GM21723 (cell line): ENCODE results near the gene OR7D4.
"Not testable (repeated sequence)": the region's sequence is repeated elsewhere in the genome, so short reads cannot be mapped to it uniquely, and the experiment has no call there.

ENCODE experiments used
- ATAC-seq: cut with Tn5 transposase; IDR thresholded peaks from one replicate; pipeline ENCODE4 v1.9.1; 2021; ENCODE audit warnings: mild to moderate bottlenecking, moderate library complexity; ENCODE audit not compliant: unreplicated experiment

Gene OR7D4

DNA sequence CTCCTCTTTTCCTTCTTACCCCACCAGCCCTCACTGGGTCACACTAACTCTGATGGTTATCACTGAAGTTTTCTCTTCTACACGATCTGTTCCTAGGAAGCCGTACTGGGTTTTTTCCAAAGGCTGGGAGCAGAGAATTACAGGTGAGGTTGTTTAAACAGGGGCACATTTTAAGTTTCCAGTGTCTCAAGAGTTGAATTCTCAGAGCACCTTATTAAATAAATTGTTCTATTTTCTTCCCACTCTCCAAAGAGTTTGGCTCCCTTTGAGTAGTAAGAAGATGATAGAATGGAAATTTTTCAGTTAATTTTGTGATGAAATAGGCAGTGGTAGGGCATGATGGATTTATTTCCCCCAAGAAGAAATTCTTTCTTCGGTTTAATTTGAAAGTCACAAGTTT, at the start of gene OR7D4:
OR7D4 (minus strand) TSS at position 101 of the 400 bp plus-strand sequence. CDS start 4,752 bp downstream, outside the sequence.
- ATAC-seq = no peak

DNA sequence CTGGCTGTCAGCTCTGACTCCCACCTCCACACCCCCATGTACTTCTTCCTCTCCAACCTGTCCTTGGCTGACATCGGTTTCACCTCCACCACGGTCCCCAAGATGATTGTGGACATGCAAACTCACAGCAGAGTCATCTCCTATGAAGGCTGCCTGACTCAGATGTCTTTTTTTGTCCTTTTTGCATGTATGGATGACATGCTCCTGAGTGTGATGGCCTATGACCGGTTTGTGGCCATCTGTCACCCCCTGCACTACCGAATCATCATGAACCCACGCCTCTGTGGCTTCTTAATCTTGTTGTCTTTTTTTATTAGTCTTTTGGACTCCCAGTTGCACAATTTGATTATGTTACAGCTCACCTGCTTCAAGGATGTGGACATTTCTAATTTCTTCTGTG, 31.8 kb upstream of the OR7D4 start:
- no peak for ATAC-seq

DNA sequence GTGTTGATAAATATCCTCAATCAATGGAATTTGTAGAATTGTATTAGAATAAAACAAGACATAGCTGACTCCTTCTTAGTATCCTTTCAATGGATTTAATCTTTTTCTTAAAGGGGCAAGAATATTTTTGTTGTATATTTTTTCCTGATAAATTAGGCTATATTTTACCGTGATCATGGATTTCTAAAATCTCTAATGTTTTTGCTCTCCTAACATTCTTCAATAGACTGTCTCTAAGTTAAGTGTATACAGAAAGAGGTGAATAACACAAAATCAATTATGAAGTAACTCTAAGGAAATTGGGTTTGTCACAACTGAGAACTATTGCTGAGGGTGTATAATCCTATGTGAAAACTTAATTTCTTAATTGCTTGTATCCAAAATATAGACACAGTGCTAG, 31.2 kb upstream of the OR7D4 start, which contains the start of gene OR7E24:
OR7E24 (plus strand) TSS at position 301 of the 400 bp plus-strand sequence. CDS start 114 bp downstream, outside the sequence.
- ATAC-seq = no peak

DNA sequence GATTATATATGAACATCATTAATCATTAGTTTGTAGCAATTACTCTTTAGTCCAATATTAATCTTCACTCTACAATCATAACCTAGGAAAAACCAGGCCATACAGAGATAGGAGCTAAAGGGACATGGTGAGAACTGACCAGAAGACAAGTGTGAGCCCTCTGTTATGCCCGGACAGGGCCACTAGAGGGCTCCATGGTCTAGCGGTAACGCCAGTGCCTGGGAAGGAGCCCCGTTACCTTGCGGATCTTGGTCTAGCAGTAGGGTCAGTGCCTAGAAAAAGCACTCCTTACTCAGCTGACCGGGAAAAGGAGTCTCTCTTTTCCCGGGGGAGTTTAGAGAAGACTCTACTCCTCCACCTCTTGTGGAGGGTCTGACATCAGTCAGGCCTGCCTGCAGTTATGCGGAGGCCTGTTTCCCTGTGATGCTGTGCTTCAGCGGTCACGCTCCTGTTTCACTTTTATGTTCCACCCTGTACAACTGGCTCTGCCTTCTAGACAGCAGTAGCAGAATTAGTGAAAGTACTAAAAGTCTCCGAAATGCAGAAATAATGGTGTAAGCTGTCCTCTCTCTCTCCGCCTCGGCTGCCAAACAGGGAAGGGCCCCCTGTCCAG, 13.8 kb downstream of the OR7D4 start:
- ATAC-seq = no peak

DNA sequence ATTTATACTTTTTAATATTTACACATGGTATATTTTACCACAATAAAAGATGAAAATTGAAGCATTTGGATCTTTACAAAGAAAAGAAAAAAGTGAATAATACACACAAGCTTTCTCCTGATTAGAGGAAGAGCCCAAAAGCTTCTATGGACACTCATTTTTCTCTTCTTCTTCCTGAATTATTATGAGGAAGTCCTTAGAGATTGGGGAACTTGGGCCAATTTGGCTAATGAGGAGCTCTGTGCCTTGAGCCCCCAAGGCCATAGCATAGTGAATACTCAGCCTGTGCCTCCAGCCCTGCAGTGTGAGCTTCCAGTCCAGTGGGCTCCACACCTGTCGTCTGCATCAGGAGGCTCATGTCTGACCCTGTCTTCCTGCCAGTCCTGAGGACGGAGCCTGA, 21.3 kb downstream of the OR7D4 start:
- ATAC-seq = not testable (repeated sequence)

DNA sequence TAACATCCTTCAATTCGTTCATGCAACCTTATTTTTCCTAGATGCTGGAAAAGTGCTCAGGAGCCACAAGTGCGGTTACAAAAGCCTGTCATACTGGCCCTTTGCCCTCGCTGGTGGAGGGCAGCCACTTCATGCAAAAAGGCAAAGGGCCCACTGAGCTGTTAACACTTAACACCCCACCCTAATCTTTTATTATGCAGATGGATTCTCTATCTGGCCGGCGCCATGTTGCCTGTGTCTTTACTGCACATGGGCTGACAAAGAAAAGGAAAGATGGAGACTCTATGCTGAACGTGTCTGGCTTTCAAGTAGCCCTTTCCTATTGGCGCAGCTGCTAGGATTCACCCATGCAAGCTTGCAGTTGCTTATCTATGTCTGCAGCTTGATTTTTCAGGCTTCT, 29.9 kb downstream of the OR7D4 start:
- no peak for ATAC-seq

DNA sequence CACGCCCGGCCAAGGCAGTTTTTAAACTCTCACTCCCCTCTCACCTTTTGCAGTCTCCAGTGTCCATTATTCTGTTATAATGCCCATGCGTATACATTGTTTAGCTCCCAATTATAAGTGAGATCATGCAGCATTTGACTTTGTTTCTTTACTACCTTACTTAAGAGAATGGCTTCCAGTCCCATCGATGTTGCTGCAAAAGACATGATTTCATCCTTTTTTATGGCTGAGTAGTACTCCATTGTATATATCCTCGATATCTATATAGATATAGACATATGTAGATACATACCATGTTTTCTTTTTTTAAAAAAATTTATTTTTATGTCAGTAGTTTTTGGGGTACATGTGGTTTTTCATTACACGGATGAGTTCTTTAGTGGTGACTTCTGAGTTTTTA, 32.2 kb downstream of the OR7D4 start:
- no peak for ATAC-seq

DNA sequence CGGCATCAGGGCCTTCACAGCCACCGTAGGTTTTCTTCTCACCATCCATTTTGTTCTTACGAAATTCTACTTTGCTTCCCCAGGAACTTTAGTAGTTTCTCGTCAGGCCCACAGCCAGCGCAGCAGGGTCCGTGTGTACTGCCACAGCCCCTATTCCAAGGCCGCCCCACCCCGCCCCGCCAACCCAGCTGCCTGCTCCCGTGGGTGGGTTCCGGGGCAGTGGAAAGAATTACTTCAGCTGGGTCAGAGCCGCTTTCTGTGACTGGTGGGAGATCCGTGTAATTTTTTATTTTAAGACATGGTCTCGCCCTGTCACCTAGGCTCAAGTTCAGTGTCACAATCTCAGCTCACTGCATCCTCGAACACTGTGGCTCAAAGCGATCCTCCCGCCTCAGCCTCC, 36.4 kb downstream of the OR7D4 start:
- no peak for ATAC-seq

DNA sequence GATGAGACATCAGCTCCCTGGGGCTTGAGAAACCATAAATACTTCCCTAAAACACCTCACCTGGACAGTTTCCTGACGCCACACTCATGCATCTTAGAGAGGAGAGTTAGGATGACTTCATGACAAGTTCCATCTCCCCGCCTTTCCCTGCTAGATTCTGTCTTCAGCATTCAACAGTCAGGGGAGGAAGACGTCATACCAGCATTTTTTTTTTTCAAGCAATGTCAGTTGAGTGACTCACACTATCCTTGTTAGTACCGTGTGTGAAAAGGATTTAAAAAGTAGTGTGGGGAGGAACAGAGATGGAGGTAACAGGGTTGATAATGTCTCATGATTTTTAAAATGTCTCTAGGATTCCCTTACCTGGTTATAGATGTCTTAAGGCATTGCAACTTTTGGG, 40.5 kb downstream of the OR7D4 start, which contains the start of gene OR7D2:
OR7D2 (plus strand) TSS at position 79 of the 400 bp plus-strand sequence. CDS start 6,803 bp downstream, outside the sequence.
- no peak for ATAC-seq

DNA sequence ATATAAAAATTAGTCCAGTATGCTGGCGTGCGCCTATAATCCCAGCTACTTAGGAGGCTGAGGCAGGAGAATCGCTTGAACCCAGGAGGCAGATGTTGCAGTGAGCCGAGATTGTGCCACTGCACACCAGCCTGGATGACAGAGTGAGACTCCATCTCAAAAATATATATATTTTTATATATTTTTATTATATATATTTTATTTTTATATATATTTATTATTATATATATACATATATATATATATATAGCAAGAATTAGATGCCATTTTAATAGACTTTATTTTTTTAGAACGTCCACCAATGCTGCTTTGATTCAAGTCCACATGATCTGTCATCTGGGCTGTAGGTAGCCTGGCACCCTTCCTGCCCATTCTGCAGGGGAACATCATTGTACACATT, 44.1 kb downstream of the OR7D4 start:
- no peak for ATAC-seq

DNA sequence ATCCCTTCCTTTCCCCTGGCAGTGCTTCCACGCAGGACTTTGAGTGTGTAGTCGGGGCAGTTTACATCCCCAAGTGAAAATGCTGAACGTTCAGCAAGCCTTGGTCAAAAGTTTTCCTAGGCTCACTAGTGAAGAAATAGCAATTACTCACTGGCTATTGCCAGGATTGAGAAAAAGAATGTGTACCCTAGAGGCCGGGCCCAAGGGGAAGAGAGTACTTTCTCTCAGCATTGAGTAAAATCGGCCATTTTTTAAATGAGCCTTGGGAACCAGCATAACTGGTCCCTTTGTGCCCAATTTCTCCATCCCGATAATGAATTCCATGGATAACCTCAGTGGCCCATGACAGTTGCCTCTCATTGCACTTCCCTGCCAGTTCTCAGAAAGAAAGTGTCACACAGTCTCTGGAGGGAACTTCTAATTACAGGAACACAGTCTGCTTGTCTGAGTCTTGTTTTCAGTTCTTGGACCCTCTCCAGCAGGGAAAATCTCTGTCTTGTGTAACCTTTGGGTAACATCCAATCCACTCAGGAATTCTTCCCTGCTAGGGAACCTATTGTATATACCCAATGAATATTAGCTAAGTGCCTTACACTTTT, 47.9 kb downstream of the OR7D4 start:
- no peak for ATAC-seq

DNA sequence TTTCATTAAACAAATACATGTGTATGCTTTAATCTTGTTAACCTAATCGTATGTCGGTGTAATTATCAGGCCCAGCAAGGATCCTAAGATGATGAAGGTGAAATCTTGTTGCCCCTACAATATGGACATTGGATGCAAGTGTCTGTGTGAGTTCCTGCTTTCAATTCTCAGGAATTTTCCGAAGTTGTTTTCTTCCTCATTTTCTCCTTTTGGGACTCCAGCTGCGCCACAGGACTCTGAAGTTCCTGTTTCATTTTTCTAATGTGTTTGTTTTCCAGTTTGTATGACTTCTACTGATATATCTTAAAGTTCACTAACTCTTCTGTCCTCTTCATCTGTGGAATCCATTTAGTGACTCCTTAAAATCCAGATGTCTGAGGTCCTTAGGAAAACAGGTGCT, 52.5 kb downstream of the OR7D4 start:
- no peak for ATAC-seq

DNA sequence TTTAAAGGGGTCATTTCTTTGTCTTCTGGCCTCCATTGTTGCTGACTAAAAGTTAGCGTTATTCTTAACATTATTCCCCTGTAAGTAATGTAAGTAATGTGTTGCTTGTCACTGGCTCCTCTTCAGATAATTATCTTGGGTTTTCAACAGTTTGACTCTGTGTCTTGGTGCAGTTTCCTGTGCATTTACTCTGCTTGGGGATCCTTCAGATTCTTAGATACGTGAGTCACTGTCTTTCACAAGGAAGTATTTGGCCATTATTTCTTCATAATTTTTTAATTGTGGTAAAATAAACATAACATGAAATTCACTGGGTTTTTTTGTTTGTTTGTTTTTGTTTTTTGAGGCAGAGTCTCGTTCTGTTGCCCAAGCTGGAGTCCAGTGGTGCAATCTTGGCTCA, 54.1 kb downstream of the OR7D4 start:
- no peak for ATAC-seq

DNA sequence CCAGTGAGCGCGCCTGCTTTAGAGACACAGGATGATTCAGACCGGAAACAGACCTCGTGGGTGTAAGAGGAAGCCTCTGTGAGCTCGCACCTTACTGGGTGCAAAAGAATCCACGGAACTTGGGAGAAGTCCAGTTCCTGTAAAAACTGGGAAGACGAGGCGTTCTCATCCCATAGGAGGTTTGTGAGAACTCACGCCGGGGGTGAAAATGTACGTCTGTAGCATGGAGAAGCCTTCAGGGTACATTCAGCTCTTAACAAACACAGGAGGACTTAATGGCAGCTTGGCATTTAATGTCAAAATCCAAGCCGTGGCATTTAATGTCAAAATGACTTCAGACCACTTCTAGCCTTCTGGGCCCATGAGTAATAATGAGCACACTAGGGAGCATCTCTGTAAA, 58.0 kb downstream of the OR7D4 start:
- no peak for ATAC-seq
